GM23248 (cell line): ENCODE measurements around the gene TENM4. TPM values are rescaled to one million over a fixed set of nuclear protein-coding genes. Genes with fewer than 3 reads are reported as not detected.

Source experiments
- DNase-seq: peaks from one replicate; pipeline ENCODE4 v3.0.0-alpha.2; 2015
- H2AFZ ChIP-seq: fragments of 200-600 bp; sonication (generic); 2 replicates; pipeline ENCODE4 v1.6.1; 2016; ENCODE audit warnings: antibody characterized with exemption
- H3F3A ChIP-seq: fragments of 200-600 bp; sonication (generic); 2 replicates; pipeline ENCODE4 v1.6.1; 2016; ENCODE audit warnings: mild to moderate bottlenecking, antibody characterized with exemption, mixed run types; ENCODE audit not compliant: insufficient read depth
- H3K27ac ChIP-seq: fragments of 200-600 bp; sonication (generic); 2 replicates; pipeline ENCODE4 v1.5.1; 2016; ENCODE audit warnings: mild to moderate bottlenecking
- H3K27me3 ChIP-seq: fragments of 200-600 bp; sonication (generic); replicated peaks from 2 replicates; pipeline ENCODE4 v1.6.1; 2016; ENCODE audit warnings: mild to moderate bottlenecking; ENCODE audit not compliant: insufficient read depth
- H3K36me3 ChIP-seq: fragments of 200-600 bp; sonication (generic); 2 replicates; pipeline ENCODE4 v1.6.1; 2016; ENCODE audit warnings: low read depth, mild to moderate bottlenecking
- H3K4me1 ChIP-seq: fragments of 200-600 bp; sonication (generic); 2 replicates; pipeline ENCODE4 v1.6.1; 2016; ENCODE audit warnings: mild to moderate bottlenecking; ENCODE audit not compliant: insufficient read depth
- H3K4me2 ChIP-seq: fragments of 200-600 bp; sonication (generic); one replicate; pipeline ENCODE4 v1.6.1; 2016; ENCODE audit warnings: mild to moderate bottlenecking; ENCODE audit not compliant: unreplicated experiment
- H3K4me3 ChIP-seq: fragments of 200-600 bp; sonication (generic); 2 replicates; pipeline ENCODE4 v1.5.1; 2016; ENCODE audit warnings: mild to moderate bottlenecking
- H3K79me2 ChIP-seq: fragments of 200-600 bp; sonication (generic); 2 replicates; pipeline ENCODE4 v1.6.1; 2016; ENCODE audit warnings: mild to moderate bottlenecking; ENCODE audit not compliant: insufficient read depth
- H3K9ac ChIP-seq: fragments of 200-600 bp; sonication (generic); 2 replicates; pipeline ENCODE4 v1.6.1; 2016; ENCODE audit warnings: mild to moderate bottlenecking
- H3K9me2 ChIP-seq: fragments of 200-600 bp; sonication (generic); 2 replicates; pipeline ENCODE4 v1.6.1; 2016; ENCODE audit warnings: mixed run types, mild to moderate bottlenecking, moderate library complexity; ENCODE audit not compliant: insufficient read depth
- H3K9me3 ChIP-seq: fragments of 200-600 bp; sonication (generic); one replicate; pipeline ENCODE4 v1.6.1; 2017; ENCODE audit warnings: low read depth
- H4K20me1 ChIP-seq: fragments of 200-600 bp; sonication (generic); 2 replicates; pipeline ENCODE4 v1.6.0; 2016; ENCODE audit not compliant: insufficient read depth
- EZH2 ChIP-seq: fragments of 200-600 bp; sonication (generic); IDR thresholded peaks from 2 replicates; pipeline ENCODE4 v1.6.1; 2018; ENCODE audit warnings: antibody characterized with exemption, mild to moderate bottlenecking; ENCODE audit not compliant: insufficient read depth, poor library complexity, severe bottlenecking
- EZH2phosphoT487 ChIP-seq: fragments of 200-600 bp; sonication (generic); IDR thresholded peaks from 2 replicates; pipeline ENCODE4 v1.6.1; 2018; ENCODE audit warnings: antibody characterized with exemption, moderate library complexity, mild to moderate bottlenecking, low read depth; ENCODE audit not compliant: insufficient read depth
- WGBS, 2 experiments: methylation state at CpG; one replicate each; pipeline ENCODE4 v1.1.6; 2015 to 2017; ENCODE audit warnings: low lambda C conversion rate in 2 of 2, low coverage in 1 of 2; ENCODE audit errors: missing lambda C conversion rate in 2 of 2; 5-methylcytosine and 5-hydroxymethylcytosine counted together
- in situ Hi-C: fragments of 300-500 bp; cut with MboI; formaldehyde crosslinking; loops from 2 replicates; pipeline ENCODE4 v1.15.0; 2020
- polyA plus RNA-seq: library from polyadenylated mRNA; unstranded; fragments of >200 nt; fragmentation: Nextera tagmentation; extraction: Ambion mirVana; gene quantifications from 2 replicates; pipeline ENCODE4 v1.2.1, GENCODE V29; 2016
- total RNA-seq: library from RNA; depleted of rRNA; stranded (reverse); fragments of >200 nt; shearing (Covaris generic); gene quantifications from 2 replicates; pipeline ENCODE4 v1.2.3, GENCODE V29; 2014

Gene TENM4
- total and polyA plus RNA-seq, 2 experiments from 2014 or later, result 0.11 to 0.48 TPM

DNA sequence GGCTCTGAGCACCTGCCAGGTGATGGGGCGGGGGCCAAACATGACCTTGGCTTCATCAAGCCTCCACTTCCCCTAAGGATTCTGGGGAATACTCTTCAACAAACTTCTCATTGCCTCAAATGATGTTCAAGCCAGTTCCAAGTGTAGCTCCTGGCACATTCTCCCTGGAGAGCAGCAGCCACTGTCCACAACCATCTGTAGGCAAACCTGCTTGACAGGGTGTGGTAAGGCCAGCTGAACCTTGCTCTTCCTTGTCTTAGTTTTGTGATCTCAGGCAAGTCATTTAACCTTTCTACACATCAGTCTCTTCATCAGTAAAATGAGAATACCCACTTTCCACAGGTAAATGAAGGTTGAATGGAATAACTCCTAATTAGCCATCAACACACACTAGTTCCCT is 323.3 kb downstream of the TENM4 start:
- H3K4me3 ChIP-seq, result no peak overlapping the region
- no peak for DNase-seq

DNA sequence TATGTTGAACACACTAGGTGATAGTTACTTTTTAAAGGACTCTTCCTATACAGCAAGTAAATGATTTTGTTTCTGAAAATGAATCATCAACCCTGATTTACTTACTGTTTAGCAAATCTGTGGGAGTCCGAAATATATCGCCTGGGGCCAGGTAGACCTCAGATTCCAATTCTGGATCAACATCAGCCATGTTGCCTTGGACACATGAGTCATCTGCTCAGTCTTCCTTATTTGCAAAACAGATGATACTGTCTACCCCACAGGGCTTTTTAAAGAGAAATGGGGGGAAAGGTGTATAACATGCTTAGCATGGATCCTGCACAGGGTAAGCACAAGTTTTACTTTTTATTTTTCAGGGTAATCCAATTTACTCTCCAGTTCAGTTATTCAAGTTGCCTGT is 324.2 kb downstream of the TENM4 start:
- Histone ChIP-seq H3K79me2 (no peaks in the 10 kb centered on the region), H3K27me3 (no peaks in the 10 kb centered on the region), H3K9me3 (no peaks in the 10 kb centered on the region), H3K4me1 (no peaks in the 10 kb centered on the region), H3K27ac (no peak overlapping the region), H4K20me1 (no peaks in the 10 kb centered on the region), H3K9ac (no peak overlapping the region), H3F3A (no peaks in the 10 kb centered on the region), H3K9me2 (no peaks in the 10 kb centered on the region), H2AFZ (no peak overlapping the region), H3K4me2 (no peak overlapping the region), H3K36me3 (no peaks in the 10 kb centered on the region), H3K4me3 (no peak overlapping the region)
- in situ Hi-C loops, result no loop called here
- no peak for DNase-seq
- TF ChIP-seq EZH2 (no peak), EZH2phosphoT487 (no peak)
- 86 to 92% methylated on average over 2 of the region's 2 CpGs for WGBS, 2 experiments

More for the DNA sequence above, 323.3 kb downstream of the TENM4 start:
- no peak overlapping the region for H2AFZ ChIP-seq
- TF ChIP-seq EZH2phosphoT487 (no peak), EZH2 (no peak)
- WGBS, 2 experiments, result 9 to 50% methylated on average over 1 of the region's 1 CpG
- H3K79me2 ChIP-seq, result no peaks in the 10 kb centered on the region
- no peaks in the 10 kb centered on the region for H3K4me1 ChIP-seq
- H3K9me2 ChIP-seq, result no peaks in the 10 kb centered on the region
- no peaks in the 10 kb centered on the region for H3K9me3 ChIP-seq
- H3K4me2 ChIP-seq, result no peak overlapping the region
- H4K20me1 ChIP-seq, result no peaks in the 10 kb centered on the region
- no peak overlapping the region for H3K9ac ChIP-seq
- H3F3A ChIP-seq, result no peaks in the 10 kb centered on the region
- no peaks in the 10 kb centered on the region for H3K27me3 ChIP-seq
- no peaks in the 10 kb centered on the region for H3K36me3 ChIP-seq
- in situ Hi-C loops, result no loop called here
- H3K27ac ChIP-seq, result no peak overlapping the region

DNA sequence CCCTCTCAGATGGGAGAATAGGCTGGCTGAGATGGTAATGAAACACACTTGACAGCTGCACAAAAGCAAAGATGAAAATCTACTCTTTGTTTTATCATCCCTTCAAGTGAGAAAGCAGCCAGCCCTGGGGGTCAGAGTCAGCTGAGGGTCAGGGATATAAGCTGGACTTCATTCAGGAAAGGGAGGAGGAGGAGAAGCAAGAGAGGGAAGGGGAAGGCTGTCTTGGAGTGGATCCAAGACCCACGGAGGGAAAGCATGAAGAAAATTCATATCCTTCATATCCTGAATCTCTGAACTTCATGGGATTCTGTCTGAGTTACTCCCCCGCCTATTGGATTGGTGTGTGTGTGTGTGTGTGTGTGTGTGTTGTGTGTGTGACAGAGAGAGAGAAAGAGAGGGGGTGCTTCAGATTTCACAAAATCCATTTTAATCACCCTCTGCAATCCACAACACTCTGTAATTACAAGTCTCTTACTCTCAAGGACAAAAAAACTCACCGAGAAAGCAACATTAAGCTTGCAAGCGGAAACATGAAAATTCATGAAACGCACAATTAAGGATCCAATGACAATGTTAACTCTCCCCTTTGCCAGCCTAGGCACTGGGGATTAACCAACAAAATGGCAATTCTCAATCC is 327.7 kb downstream of the TENM4 start:
- Histone ChIP-seq H3K9ac (no peak overlapping the region), H3K36me3 (no peaks in the 10 kb centered on the region), H3K4me3 (no peak overlapping the region), H4K20me1 (no peaks in the 10 kb centered on the region), H3K79me2 (no peaks in the 10 kb centered on the region), H3K4me2 (no peak overlapping the region), H3K27me3 (no peaks in the 10 kb centered on the region), H3K9me3 (no peaks in the 10 kb centered on the region), H3K9me2 (no peaks in the 10 kb centered on the region), H3F3A (no peaks in the 10 kb centered on the region), H3K27ac (no peak overlapping the region), H3K4me1 (no peaks in the 10 kb centered on the region), H2AFZ (no peak overlapping the region)
- no peak for DNase-seq
- in situ Hi-C loops, result no loop called here
- TF ChIP-seq EZH2 (no peak), EZH2phosphoT487 (no peak)
- 48 to 50% methylated on average over 5 of the region's 5 CpGs for WGBS, 2 experiments

DNA sequence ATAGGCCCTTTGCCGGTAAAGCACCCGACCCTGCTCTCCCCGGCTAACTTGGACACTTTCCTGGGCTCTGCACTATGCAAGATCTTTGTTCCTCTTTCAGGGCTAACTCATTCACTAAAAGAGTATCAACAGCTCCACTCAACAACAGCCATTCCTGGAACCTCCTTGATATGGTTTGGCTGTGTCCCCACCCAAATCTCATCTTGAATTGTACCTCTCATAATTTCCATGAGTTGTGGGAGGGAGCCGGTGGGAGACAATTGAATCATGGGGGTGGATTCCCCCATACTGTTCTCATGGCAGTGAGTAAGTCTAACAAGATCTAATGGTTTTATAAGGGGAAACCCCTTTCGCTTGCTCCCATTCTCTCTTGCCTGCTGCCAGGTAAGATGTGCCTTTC is 330.0 kb downstream of the TENM4 start:
- Histone ChIP-seq H3F3A (no peaks in the 10 kb centered on the region), H3K4me1 (no peaks in the 10 kb centered on the region), H3K9me2 (no peaks in the 10 kb centered on the region), H3K4me3 (no peak overlapping the region), H3K9me3 (no peaks in the 10 kb centered on the region), H2AFZ (no peak overlapping the region), H3K79me2 (no peaks in the 10 kb centered on the region), H3K27me3 (no peaks in the 10 kb centered on the region; the same call in 1 of the 2 replicates), H3K27ac (no peak overlapping the region), H3K9ac (no peak overlapping the region), H3K36me3 (no peaks in the 10 kb centered on the region), H4K20me1 (no peaks in the 10 kb centered on the region), H3K4me2 (no peak overlapping the region)
- DNase-seq, result no peak
- in situ Hi-C loops, result no loop called here
- TF ChIP-seq EZH2 (no peak), EZH2phosphoT487 (no peak)
- WGBS, 2 experiments, result 57 to 63% methylated on average over 5 of the region's 5 CpGs
